Right atrium auricular region (tissue), 2 donors: ENCODE results near the gene MSANTD2. TPM values are rescaled to one million over a fixed set of nuclear protein-coding genes. Genes with fewer than 3 reads are reported as not detected.

Experiments used
- DNase-seq: peaks from one replicate; pipeline ENCODE4 v3.0.0-alpha.2; 2019; ENCODE audit warnings: low spot score
- H3K27ac ChIP-seq, 2 donors: fragments of 200-600 bp; sonication (generic); 1 replicate in 1 of 2; 2 replicates in 1 of 2; pipeline ENCODE4 v1.5.1; 2016 to 2019
- H3K27me3 ChIP-seq, 2 donors: fragments of 200-600 bp; sonication (generic); one replicate each; pipeline versions ENCODE4 v1.5.1 to v1.6.0; 2017 to 2019
- H3K36me3 ChIP-seq: fragments of 200-600 bp; sonication (generic); one replicate; pipeline ENCODE4 v1.5.1; 2016
- H3K4me1 ChIP-seq, 2 donors: fragments of 200-600 bp; sonication (generic); one replicate each; pipeline versions ENCODE4 v1.5.1 to v1.6.0; 2017 to 2019
- H3K4me3 ChIP-seq, 2 donors: fragments of 200-600 bp; sonication (generic); 1 replicate in 1 of 2; 2 replicates in 1 of 2; pipeline ENCODE4 v1.5.1; 2017 to 2019; ENCODE audit warnings: mild to moderate bottlenecking in 1 of 2, moderate library complexity in 1 of 2
- H3K9me3 ChIP-seq, 2 donors: fragments of 200-600 bp; sonication (generic); one replicate each; pipeline ENCODE4 v1.5.1; 2019
- total RNA-seq, 2 donors: library from RNA; depleted of rRNA; stranded (reverse); fragments of >200 nt; gene quantifications; one replicate each; pipeline ENCODE4 v1.1.0, GENCODE V29; 2016
- TF ChIP-seq, protein P1 (sequence below), 2 donors: fragments of 200-600 bp; sonication (generic); IDR thresholded peaks; one replicate each; pipeline ENCODE4 v1.5.1; 2019; ENCODE audit warnings: antibody characterized with exemption in 2 of 2

MSANTD2 gene
- total RNA-seq, 2 donors from 2014 or later, result 2.9 to 6.5 TPM

- TF ChIP-seq, protein P1, sequence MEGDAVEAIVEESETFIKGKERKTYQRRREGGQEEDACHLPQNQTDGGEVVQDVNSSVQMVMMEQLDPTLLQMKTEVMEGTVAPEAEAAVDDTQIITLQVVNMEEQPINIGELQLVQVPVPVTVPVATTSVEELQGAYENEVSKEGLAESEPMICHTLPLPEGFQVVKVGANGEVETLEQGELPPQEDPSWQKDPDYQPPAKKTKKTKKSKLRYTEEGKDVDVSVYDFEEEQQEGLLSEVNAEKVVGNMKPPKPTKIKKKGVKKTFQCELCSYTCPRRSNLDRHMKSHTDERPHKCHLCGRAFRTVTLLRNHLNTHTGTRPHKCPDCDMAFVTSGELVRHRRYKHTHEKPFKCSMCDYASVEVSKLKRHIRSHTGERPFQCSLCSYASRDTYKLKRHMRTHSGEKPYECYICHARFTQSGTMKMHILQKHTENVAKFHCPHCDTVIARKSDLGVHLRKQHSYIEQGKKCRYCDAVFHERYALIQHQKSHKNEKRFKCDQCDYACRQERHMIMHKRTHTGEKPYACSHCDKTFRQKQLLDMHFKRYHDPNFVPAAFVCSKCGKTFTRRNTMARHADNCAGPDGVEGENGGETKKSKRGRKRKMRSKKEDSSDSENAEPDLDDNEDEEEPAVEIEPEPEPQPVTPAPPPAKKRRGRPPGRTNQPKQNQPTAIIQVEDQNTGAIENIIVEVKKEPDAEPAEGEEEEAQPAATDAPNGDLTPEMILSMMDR (IDR thresholded peaks at IDR 0.05), result no peak
- no peak for DNase-seq
- Histone ChIP-seq H3K27me3 (peaks cover 19 to 36% of the 10 kb centered on the region in 2 donors), H3K9me3 (no peaks in the 10 kb centered on the region), H3K4me1 (peaks cover 0 to 22% of the 10 kb centered on the region in 2 donors), H3K36me3 (no peaks in the 10 kb centered on the region), H3K27ac (no peak overlapping the region), H3K4me3 (no peak overlapping the region)
These were observed 38.6 kb upstream of the MSANTD2 start for GRCh38 chr11:124838805-124839127.

GRCh38 chr11:124837491-124837856, 37.3 kb upstream of the MSANTD2 start:
- no peaks in the 10 kb centered on the region for H3K9me3 ChIP-seq
- H3K4me3 ChIP-seq, result no peak overlapping the region
- DNase-seq, result no peak
- H3K27me3 ChIP-seq, result peaks cover 17 to 23% of the 10 kb centered on the region in 2 donors
- peaks cover 0 to 15% of the 10 kb centered on the region in 2 donors for H3K4me1 ChIP-seq
- H3K27ac ChIP-seq, result peak overlapping the region in 1 of 2 donors; percentile 76
- no peaks in the 10 kb centered on the region for H3K36me3 ChIP-seq
- TF ChIP-seq, protein P1 (IDR thresholded peaks at IDR 0.05), result no peak

DNA sequence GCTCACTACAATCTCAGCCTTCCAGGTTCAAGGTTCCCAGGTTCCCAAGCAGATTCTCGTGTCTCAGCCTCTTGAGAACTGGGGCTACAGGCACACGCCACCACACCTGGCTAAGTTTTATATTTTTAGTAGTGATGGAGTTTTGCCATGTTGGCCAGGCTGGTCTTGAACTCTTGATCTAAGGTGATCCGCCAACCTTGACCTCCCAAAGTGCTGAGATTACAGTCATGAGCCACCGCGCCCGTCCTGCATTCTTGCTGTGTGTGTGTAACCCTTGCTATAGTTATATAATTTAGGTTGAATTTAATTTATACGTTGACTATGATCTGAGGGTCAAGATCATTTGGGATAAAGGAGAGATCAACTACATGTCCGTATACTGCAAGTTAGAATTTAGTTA, 35.7 kb upstream of the MSANTD2 start:
- H3K4me3 ChIP-seq, result no peak overlapping the region
- H3K36me3 ChIP-seq, result no peaks in the 10 kb centered on the region
- H3K4me1 ChIP-seq, result peaks cover 0 to 15% of the 10 kb centered on the region in 2 donors
- H3K27me3 ChIP-seq, result peaks cover 12 to 20% of the 10 kb centered on the region in 2 donors
- TF ChIP-seq, protein P1 (IDR thresholded peaks at IDR 0.05), result no peak
- peak overlapping the region in 1 of 2 donors; percentile 76 for H3K27ac ChIP-seq
- no peak for DNase-seq
- no peaks in the 10 kb centered on the region for H3K9me3 ChIP-seq

DNA sequence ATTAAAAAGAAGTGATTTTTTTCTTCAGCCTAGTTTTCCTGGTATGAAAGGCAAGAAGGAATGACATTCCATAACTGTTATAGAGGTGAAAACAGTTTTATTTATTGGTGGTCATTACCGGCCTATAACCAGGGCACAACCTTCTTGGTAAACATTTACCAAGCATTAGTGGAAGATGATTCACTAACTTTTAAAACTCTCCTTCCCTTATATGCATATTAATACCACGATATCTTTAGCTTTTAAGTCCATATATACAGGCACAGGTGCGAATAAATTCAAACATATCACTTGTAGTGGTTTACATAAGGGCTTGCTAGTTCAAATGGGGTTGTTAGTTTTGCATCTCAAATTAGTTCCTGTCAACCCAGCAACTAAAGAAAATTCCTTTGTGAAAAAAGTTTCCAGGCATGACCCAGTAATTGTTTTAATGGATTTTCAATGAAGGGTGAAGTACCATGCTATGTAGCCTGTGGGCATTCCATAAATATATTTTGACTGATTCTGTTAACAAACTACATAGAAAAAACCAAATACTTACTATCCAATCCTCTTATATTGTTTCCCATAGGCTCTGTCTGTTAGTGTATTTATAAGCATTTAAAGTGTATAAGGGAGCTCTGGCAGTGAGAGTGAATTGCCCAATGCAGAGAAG, 34.4 kb upstream of the MSANTD2 start:
- no peak overlapping the region for H3K27ac ChIP-seq

GRCh38 chr11:124832571-124832970, 32.4 kb upstream of the MSANTD2 start:
- no peak overlapping the region for H3K27ac ChIP-seq
- no peak overlapping the region for H3K4me3 ChIP-seq
- H3K36me3 ChIP-seq, result no peaks in the 10 kb centered on the region
- no peak for DNase-seq
- TF ChIP-seq, protein P1 (IDR thresholded peaks at IDR 0.05), result no peak
- H3K9me3 ChIP-seq, result no peaks in the 10 kb centered on the region
- no peaks in the 10 kb centered on the region for H3K27me3 ChIP-seq
- H3K4me1 ChIP-seq, result no peaks in the 10 kb centered on the region

More for the DNA sequence above, 34.4 kb upstream of the MSANTD2 start:
- Histone ChIP-seq H3K9me3 (no peaks in the 10 kb centered on the region), H3K36me3 (no peaks in the 10 kb centered on the region), H3K4me1 (peaks cover 0 to 9% of the 10 kb centered on the region in 2 donors), H3K27me3 (peaks cover 6 to 12% of the 10 kb centered on the region in 2 donors), H3K4me3 (no peak overlapping the region)
- no peak for DNase-seq
- TF ChIP-seq, protein P1 (IDR thresholded peaks at IDR 0.05), result no peak

DNA sequence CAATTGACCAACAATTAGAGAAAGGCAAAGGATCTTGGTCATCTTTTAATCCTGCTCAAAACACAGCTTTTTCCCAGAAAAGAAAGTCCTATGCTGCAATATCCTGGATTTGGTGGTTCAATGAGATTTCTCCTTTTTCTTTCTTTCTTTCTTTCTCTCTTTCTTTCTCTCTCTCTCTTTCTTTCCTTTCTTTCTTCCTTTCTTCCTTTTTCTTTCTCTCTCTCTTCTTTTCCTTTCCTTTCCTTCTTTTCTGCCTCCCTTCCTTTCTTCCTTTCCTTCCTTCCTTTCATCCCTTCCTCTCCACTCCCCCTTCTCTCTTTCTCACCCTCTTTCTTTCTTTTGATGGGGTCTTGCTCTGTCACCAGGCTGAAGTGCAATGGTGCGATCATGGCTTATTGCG, 31.7 kb upstream of the MSANTD2 start:
- Histone ChIP-seq H3K4me3 (no peak overlapping the region), H3K27ac (no peak overlapping the region), H3K4me1 (no peaks in the 10 kb centered on the region), H3K9me3 (no peaks in the 10 kb centered on the region), H3K27me3 (no peaks in the 10 kb centered on the region), H3K36me3 (no peaks in the 10 kb centered on the region)
- no peak for DNase-seq
- TF ChIP-seq, protein P1 (IDR thresholded peaks at IDR 0.05), result no peak
